GM21515 (cell line): ENCODE measurements around the gene ZNF236.

Source experiments
- ATAC-seq: cut with Tn5 transposase; IDR thresholded peaks from one replicate; pipeline ENCODE4 v1.9.1; 2021; ENCODE audit not compliant: unreplicated experiment

ZNF236 gene

DNA sequence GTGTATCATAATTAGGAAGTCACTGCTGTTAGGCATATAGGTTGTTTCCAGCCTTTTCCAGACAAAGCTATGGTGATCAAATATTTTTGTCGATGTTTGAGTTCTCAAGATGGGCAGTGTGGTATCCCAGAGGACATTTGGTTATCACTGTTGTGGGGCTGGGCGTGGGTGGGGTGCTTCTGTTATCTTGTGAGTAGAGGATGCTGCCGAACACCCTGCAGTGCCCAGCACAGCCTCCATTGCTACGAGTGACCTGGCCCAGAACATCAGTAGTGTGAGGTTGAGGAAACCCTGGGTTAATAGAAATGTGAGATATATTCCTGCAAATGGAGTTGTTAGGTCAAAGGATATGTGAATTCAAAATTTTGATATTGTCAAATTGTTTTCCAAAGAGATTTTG is 33.2 kb downstream of the ZNF236 start:
- no peak for ATAC-seq

DNA sequence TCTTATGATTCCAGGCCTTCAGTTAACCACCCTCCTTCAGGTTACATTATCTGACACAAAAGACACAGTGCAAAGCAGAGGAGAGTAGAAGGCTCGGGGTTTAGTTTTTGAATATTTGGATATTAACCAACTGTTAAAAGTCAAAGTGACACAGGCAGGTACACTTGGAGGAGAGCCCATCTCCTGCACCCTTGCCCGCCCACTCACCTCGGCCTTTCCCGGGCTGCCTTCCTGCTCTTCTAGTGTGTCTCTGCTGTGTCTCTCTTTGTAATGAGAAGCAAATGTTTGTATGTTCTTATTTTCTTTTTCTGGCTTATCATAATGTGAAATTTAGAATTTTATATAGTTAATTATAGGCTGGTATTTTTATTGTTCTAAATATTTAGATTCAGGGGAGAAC is 35.1 kb downstream of the ZNF236 start:
- no peak for ATAC-seq

DNA sequence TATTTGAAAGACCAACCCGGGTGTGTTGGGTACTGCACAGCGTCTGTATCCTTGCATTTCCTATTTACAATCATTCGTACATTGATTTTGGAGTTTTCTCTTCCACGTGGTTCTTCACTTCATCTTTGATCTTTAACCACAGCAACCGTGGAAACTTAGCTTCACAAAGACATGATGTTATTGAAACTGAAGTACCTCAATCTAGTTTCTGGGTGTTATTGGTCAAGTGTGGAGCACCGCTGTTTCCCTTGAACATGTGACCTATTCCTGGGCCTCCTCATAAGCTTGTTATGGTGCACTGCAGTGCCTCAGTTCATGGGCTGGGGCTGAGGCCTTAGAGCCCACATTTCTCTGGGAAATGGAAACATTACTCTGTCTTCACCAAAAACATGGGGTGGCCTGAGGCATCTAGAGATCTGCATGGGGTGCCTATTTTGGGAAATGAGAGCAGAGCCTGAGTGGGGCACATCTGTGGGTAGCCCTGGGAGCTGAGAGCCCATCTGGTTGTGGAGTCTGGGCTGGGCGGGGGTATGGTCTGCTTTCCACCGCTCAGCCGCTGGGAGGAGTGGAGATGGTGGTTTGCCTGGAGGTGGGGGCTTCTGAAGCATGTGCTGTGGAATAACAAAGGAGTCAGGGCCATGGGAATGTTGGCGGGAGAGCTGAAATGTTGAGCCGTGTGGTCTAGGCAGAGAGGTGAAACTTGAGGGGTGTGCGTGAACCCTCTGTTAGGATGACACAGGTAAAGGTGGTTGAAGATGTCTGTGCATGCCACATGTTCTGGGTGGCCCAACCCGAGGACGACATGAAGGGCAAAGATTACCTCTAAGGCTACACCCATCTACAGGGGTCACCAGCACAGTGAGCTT is 37.4 kb downstream of the ZNF236 start:
- peak; percentile 75 for ATAC-seq

DNA sequence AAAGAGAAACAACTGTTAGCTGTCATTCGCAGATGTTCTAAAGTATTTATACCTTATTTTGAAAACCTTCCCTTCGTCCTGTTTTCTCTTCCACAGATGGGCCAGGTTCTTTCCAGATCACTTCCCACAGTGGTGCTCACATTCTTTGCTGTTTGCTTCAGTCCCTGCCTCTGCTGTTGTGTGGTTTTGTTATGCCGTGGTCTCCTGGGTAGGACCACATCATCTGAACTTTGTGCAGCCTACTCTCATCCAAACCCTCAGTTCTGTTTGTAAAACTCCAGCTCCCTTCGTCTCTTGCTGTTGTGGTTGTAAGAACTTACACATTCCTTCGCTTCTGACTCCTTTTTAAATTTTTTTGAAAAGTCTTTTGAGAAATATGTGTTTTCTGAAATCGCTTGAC is 38.1 kb downstream of the ZNF236 start:
- ATAC-seq, result no peak

DNA sequence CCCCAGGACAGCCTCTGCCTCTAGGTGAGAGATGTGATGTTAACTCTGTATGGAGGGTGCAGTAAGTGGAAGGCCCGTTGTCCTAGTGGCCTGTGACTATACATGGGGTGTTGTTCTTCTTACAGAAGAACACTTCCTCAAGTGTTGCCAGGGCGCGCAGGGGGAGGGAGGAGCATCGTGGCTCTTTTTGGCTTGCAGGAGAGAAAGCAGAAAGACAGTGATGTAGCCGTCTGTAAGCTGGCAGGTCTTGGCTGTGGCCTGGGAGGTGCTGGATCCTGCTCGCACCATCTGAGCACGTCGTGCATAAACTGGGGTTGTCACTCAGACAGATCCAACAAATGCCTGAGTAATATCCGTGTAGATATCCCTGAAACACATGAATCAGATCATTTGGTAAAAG is 44.3 kb downstream of the ZNF236 start:
- no peak for ATAC-seq

DNA sequence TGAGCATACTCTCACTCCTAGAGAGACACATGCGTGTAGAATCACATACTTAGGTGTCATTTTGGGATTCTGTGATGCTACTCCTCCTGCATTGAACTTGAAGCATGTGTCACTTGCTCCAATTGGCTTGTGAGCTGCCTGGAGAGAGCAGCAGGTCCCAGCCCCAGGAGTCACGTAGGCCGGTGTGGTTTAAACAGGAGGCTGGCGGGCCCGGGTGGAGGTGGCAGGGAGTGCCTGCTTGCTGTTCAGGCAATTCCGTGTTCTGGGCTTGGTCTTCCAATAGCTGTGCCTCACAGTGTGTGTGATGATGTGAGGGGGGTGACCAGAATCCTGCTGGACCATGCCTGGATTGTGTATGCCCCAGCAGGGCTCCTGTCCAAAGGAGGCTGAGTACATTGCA is 51.0 kb downstream of the ZNF236 start:
- ATAC-seq, result no peak

DNA sequence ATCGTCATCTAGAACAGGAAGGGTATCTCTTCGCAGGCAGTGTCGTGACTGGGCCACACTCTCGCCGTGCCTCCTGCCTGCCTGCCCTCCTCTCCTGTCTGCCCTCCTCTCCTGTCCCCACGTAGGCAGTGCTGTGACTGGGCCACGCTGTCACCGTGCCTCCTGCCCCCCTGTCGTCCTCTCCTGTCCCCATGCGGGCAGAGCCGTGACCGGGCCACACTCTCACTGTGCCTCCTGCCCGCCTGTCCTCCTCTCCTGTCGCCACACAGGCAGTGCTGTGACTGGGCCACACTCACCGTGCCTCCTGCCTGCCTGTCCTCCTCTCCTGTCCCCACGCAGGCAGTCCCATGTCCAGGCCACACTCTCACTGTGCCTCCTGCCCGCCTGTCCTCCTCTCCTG is 51.4 kb downstream of the ZNF236 start:
- no peak for ATAC-seq

DNA sequence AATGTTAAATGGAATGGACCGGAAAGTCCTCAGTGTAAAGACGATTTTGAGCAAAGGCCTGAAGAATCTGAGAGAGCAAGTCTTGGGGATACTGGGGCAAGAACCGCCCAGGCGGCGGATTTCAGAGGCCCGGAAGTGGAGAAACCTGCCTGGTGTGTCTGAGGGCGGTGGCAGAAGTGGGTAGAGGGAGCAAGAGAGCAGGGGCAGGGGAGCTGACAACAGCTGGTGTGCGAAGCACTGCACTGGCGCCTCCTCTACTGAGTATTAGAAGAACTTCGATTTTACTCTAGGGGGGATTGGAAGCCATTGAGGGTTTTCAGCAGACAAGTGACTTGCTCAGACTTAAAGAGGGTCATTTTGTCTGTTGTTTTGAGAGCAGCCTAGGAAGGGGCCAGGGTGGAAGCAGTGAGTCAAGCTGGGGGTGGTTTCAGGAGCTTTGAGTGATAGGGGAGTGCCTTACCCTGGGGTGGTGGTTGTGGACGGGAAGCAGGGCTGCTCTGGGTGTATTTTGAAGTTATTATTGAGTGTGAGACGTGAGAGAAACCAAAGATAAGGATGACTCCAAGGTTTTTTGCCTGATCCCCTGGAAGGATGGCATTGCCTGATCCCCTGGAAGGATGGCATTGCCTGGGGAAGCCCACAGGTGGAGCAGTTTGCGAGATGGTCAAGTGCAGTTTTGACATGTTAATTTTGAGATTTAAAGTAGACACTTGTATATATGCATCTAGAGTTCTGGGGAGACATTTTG is 52.5 kb downstream of the ZNF236 start:
- no peak for ATAC-seq

DNA sequence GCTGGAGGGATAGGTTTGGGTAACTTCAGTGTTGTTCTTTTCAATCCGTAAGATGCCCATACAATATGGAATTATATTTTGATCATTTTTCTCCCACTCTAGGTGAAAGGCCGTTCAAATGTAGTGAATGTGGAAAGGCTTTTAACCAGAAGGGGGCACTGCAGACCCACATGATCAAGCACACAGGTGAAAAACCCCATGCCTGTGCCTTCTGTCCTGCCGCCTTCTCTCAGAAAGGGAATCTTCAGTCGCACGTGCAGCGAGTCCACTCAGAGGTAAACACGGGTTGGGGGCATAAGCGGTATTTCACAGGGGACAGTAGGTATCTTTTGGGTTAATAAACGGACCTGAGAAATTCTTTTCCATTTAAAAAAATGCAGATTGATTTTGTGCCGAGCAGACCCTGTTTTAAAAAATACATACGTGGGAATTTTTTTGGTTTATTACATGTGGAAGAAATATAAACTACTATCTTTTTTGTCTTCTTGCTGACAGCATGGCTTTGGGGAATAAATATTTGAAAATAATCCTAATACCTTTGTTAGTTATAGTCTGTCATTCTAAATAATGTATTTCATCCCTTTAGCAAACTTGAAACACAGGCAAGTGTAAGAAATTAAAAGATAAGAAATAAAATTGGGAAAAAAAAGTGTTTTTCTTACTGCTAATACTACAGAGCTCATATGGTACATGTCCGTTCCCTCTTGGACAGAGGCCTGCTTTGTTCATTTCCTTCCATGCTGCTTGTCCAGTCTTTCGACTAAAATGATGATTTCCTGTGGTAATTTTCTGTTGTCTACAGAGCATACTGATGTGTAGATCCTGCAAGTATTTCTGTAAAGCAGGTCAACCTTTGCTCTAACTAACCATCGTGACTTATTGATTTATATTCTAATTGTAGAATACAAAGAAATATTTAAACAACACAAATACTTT is 53.3 kb downstream of the ZNF236 start:
- ATAC-seq, result peak; percentile 76

DNA sequence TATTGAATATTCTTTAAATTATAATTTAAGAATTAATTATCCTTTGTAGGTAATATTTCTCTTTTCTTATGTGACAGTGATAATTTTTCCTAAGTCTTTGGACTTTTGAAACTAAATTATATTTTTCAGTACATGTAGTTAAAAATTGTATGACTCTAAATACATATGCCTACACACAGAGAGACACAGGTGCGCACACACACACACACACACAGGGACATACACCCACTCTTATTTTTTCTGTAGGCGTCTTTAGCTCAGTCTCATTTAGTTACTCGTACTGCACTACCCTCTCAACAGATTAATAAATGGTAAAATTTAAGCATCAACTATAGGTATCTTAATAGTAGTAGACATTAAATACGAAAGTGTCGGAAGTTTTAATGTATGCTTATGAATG is 56.1 kb downstream of the ZNF236 start:
- ATAC-seq, result no peak

DNA sequence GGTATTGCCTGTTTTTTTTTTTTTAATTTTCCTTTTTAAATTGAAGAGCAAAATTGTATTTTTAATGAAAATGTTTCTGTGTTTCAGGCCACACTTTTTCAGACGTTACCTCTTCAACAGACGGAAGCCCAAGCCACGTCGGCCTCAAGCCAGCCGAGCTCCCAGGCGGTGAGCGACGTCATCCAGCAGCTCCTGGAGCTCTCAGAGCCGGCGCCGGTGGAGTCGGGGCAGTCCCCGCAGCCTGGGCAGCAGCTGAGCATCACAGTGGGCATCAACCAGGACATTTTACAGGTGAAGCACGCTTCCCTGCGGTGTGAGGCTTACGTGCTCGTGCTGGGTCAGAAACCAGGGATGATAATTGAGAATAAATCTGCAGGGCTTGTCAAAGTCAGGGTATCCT is 57.7 kb downstream of the ZNF236 start:
- no peak for ATAC-seq

DNA sequence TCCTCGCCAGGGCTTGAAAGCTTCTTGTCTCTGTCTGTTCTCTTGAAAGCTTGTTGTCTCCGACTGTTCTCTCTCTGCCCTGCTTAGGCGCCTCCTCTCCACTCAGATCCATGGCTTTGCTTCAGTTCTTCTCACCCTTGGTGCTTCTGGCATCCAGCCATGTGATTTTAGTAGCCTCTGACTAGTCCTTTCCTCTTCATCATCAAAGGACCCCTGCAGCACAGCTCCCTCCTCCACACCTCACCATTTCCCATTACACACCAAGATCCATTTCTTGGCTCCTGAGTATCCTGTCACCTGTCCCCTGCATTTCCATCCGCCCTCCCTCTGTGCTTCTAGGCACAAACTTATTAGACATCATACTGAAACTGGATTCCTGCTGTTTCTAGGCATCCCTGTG is 59.4 kb downstream of the ZNF236 start:
- no peak for ATAC-seq

DNA sequence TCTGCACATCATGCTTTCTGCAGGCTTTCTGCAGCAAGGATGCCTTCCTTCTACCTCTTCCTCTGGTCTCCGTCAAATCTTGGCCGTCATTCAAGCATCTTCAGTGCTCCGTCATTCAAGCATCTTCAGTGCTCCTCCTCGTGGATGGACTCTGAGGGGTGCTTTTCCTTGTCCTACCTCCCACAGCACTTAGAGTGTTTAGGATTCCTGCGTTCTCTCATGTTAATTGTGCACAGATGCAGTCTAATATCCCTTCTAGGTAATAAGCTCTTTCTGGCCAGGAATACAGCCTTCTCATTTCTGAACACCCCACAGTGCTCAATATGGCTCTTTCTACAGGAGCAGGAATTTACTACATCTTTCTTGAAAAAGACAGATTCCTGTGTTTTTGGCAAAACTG is 59.8 kb downstream of the ZNF236 start:
- no peak for ATAC-seq

DNA sequence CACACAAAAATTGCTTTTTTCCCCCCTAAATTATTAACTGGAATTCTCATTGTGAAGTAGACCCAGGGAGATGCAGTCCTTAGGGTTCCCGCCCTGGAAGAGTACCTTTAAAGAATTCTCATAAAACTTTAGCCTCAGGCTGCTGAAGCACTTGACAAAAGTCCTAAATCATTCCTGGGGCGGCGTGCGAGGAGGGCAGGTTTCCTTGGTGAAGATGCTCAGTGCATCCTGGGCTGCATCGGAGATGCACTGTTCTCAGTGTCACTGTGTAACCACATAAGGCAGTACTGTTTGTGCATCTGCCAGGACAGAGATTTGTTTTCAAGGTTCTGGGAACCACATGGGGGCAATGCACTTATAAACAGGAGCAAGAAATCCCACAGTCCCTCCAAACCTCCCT is 62.6 kb downstream of the ZNF236 start:
- ATAC-seq, result no peak

DNA sequence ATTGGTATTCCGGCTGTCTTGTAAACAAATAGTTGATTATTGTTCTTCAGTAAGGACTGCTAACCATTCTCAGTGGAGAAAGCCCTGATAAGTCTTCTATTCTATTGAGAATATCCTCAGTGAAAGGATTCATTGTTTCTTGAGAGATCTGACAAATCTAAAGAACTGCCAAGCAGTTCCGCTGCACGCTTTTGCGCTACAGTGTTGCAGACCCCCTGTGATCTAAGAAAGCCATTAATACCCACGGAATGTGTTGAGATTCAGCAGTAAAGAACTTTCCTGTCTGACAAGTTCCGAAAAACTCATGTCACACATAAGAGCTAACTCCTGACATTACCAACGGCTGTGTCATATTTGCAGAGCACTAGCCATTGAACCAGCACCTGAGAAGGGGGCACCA is 63.8 kb downstream of the ZNF236 start:
- ATAC-seq, result no peak

DNA sequence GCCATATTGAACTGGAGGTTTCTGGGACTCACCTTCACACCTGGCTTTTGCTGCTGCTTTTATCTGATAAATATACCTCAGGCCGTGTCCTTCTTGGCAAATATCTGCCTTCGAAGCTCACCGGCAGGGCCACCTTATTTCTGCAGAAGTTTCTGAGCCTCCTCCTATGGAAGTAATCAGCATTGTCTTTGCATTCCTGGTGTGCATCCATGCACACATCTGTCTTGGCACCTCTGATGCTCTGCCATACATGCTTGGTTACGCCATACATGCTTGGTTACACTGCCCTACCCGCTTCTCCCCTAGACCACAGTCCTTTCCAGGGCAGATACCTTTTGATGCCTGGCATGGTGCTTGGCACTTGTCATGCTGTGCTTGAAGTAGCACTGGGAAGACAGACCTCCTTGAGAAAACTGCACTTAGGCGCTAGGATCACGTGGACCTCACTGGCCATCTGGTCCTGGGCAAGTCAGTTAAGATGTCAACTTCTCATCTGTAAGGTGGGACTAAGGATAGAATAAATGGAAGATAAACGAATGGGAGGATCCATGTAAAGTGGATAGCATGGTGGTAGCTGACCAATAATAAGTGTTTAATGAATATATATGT is 66.8 kb downstream of the ZNF236 start:
- no peak for ATAC-seq

DNA sequence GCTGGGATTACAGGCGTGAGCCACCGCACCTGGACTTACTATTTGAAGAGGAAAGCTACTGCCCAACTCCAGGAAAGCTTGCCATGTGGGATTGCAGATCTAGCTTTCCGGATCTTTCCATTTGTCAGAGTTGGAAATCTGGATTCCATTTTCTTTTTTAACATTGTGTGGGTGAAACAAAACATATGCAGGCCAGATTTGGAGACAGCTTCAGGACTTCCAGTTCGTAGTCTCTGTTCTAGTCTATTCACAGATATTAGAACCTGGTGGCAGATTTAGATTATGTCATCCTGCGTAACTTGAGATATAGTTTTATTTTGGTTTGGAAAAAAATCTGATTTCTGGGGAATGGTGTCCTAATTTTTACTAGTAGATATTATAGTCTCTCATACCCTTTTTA is 70.5 kb downstream of the ZNF236 start:
- no peak for ATAC-seq

DNA sequence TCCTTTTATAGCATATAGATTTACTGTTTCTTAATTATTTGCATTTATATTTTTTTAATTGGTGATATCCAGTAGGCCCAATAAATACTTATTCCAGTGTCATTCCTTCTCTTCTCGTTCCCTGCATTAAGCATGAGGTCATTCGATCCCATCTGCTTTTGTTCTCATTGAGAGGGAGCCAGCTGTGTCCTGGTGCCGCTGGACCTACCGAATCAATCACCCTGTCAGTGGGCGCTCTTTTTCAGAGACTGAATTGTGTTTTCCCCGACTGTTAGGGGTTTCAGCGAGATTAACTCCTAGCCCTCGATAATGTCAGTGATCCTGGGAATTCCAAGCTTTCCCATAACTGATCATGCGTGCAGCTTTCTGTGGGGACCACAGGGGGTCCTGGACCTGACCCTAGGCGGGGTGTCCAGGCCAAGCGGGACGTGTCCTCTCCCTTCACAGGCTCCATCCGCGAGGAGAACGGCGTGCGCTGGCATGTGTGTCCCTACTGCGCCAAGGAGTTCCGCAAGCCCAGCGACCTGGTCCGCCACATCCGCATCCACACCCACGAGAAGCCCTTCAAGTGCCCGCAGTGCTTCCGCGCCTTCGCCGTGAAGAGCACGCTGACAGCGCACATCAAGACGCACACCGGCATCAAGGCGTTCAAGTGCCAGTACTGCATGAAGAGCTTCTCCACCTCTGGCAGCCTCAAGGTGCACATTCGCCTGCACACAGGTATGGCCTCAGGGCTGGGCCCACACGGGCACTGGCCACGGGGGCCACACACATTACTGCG is 72.4 kb downstream of the ZNF236 start:
- no peak for ATAC-seq

DNA sequence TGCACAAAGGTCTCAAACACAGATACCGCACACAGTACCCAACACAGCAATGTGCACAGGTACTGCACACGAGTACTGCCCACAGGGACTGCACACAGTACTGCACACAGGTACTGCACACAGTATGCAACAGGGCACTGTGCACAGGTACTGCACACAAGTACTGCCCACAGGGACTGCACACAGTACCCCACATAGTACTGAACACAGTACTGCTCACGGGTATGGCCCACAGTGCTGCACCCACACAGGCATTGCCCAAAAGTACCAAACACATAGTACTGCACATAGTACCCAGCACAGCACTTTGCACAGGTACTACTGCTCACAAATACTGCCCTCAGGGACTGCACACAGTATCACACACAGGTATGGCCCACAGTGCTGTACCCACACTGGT is 73.1 kb downstream of the ZNF236 start:
- ATAC-seq, result no peak

DNA sequence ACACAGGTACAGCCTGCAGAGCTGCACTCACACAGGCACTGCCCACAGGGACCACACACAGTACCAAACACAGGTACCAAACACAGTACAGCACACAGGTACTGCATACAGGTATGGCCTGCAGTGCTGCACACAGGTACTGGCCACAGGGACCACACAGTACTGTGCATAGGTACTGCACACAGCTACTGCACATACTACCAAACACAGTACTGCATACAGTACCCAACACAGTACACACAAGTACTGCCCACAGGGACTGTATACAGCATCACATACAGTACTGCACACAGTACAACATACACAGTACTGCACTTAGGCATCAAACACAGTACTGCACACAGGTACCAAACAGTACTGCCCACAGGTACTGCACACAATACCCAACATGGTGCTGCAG is 74.3 kb downstream of the ZNF236 start:
- ATAC-seq, result no peak
